ENCODE measurements around the gene COLEC11. TPM values are rescaled to one million over a fixed set of nuclear protein-coding genes. Genes with fewer than 3 reads are reported as not detected.
"Not testable (repeated sequence)": the region's sequence is repeated elsewhere in the genome, so short reads cannot be mapped to it uniquely, and the experiment has no call there.

Gene COLEC11
- total RNA-seq, 1 experiment from 2014 or later, result 0.39 TPM

DNA sequence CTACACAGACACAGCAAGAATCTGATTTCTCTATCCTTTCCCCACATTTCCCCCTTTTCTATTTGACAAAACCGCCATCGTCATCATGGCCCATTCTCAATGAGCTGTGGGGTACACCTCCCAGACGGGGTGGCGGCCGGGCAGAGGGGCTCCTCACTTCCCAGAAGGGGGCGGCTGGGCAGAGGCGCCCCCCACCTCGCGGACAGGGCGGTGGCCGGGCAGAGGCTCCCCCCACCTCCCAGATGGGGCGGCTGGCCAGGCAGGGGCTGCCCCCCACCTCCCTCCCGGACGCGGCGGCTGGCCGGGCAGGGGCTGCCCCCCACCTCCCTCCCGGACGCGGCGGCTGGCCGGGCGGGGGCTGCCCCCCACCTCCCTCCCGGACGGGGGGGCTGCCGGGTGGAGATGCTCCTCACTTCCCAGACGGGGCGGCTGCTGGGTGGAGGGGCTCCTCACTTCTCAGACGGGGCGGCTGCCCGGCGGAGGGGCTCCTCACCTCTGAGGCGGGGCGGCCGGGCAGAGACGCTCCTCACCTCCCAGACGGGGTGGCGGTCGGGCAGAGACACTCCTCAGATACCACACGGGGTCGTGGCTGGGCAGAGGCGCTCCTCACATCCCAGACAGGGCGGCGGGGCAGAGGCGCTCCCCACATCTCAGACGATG lies 20.8 kb downstream of the COLEC11 start:
- not testable (repeated sequence) for H3K18ac ChIP-seq (ENCODE audit: insufficient read length, low read depth, low read length); H2AK5ac ChIP-seq (ENCODE audit: insufficient read length, low read length); H3K23me2 ChIP-seq (ENCODE audit: insufficient read length, low read depth, low read length, poor library complexity, severe bottlenecking); H2BK20ac ChIP-seq (ENCODE audit: low read depth, low read length, poor library complexity, severe bottlenecking); H3K4me2 ChIP-seq (ENCODE audit: insufficient read depth, insufficient read length, low read length); H3K23ac ChIP-seq (ENCODE audit: insufficient read length, low read depth, low read length); H4K8ac ChIP-seq (replicated peaks; ENCODE audit: insufficient read length, low read depth, low read length); H3K9ac ChIP-seq (ENCODE audit: extremely low read depth, insufficient read length, low read length); H3K4me1 ChIP-seq (ENCODE audit: insufficient read depth, low read length); H3K9me3 ChIP-seq (ENCODE audit: control insufficient read depth, low read depth, low read length); H3K27ac Mint-ChIP-seq; H2AFZ ChIP-seq (ENCODE audit: low read length); DNase-seq; H3T11ph ChIP-seq (ENCODE audit: low read length); H3K56ac ChIP-seq (ENCODE audit: insufficient read length, low read depth, low read length); H2BK15ac ChIP-seq (ENCODE audit: low read depth, low read length); H3K27ac ChIP-seq (ENCODE audit: insufficient read length, low read depth, low read length); H3K4ac ChIP-seq (ENCODE audit: low read depth, low read length); H3K4me3 Mint-ChIP-seq; H4K91ac ChIP-seq (ENCODE audit: insufficient read length, low read depth, low read length); H3K27me3 ChIP-seq (ENCODE audit: insufficient read depth, low read length); H2BK120ac ChIP-seq (ENCODE audit: low read depth, low read length, poor library complexity, severe bottlenecking); H4K5ac ChIP-seq (ENCODE audit: insufficient read length, low read depth, low read length); H2BK12ac ChIP-seq (ENCODE audit: insufficient read length, low read depth, low read length); H3K79me1 ChIP-seq (ENCODE audit: insufficient read depth, low read depth, low read length, poor library complexity, severe bottlenecking); H4K20me1 ChIP-seq (ENCODE audit: control insufficient read depth, insufficient read depth, insufficient read length); H2BK5ac ChIP-seq (ENCODE audit: insufficient read length, low read length); H3K14ac ChIP-seq (ENCODE audit: insufficient read depth, low read length); H3K27me3 Mint-ChIP-seq (ENCODE audit: low read depth); H3K79me2 ChIP-seq (ENCODE audit: insufficient read depth, low read length)
- peaks cover 0 to 24% (median 11%) of the 10 kb centered on the region in 3 experiments; a peak in 6 of 7 replicates for H3K36me3 Mint-ChIP-seq (ENCODE audit: insufficient read depth in 1 of 3, low read depth in 3 of 3)
- no CpG with 5 or more reads among the region's 46 CpGs for WGBS (ENCODE audit: extremely low coverage, insufficient read length, low lambda C conversion rate)
- peaks cover 9 to 14% of the 10 kb centered on the region in 2 experiments; a peak in 3 of 4 replicates for H3K4me1 Mint-ChIP-seq
- peaks cover 26 to 29% of the 10 kb centered on the region in 2 experiments for H3K9me3 Mint-ChIP-seq

DNA sequence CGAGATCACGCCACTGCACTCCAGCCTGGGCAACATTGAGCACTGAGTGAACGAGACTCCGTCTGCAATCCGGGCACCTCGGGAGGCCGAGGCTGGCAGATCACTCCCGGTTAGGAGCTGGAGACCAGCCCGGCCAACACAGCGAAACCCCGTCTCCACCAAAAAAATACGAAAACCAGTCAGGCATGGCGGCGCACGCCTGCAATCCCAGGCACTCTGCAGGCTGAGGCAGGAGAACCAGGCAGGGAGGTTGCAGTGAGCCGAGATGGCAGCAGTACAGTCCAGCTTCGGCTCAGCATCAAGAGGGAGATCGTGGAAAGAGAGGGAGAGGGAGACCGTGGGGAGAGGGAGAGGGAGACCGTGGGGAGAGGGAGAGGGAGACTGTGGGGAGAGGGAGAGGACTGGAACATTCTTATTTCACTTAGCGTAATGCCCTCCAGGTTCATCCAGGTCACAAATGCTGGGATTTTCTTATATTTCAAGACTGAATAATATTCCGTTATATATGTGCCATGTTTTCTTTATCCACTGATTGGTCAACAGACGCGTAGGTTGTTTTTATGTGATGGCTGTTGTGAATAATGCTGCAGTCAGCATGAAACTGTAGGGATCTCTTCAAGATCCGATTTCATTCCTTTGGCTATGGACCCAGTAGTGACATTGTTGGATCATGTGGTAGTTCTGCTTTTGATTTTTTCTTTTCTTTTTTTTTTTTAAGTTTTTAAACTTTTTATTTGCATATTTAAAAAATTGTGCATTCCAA lies 21.7 kb downstream of the COLEC11 start:
- not testable (repeated sequence) for H3K27me3 Mint-ChIP-seq (ENCODE audit: low read depth); H3K4me1 ChIP-seq (ENCODE audit: insufficient read depth, low read length); H3K4ac ChIP-seq (ENCODE audit: low read depth, low read length); H3K4me2 ChIP-seq (ENCODE audit: insufficient read depth, insufficient read length, low read length); H2BK15ac ChIP-seq (ENCODE audit: low read depth, low read length); H3K4me3 Mint-ChIP-seq; H3K4me1 Mint-ChIP-seq; H3K14ac ChIP-seq (ENCODE audit: insufficient read depth, low read length); H2BK12ac ChIP-seq (ENCODE audit: insufficient read length, low read depth, low read length); H3K27ac ChIP-seq (ENCODE audit: insufficient read length, low read depth, low read length); H3K56ac ChIP-seq (ENCODE audit: insufficient read length, low read depth, low read length); H3K27ac Mint-ChIP-seq; H3K79me1 ChIP-seq (ENCODE audit: insufficient read depth, low read depth, low read length, poor library complexity, severe bottlenecking); H3T11ph ChIP-seq (ENCODE audit: low read length); H2BK120ac ChIP-seq (ENCODE audit: low read depth, low read length, poor library complexity, severe bottlenecking); H3K23me2 ChIP-seq (ENCODE audit: insufficient read length, low read depth, low read length, poor library complexity, severe bottlenecking); H4K20me1 ChIP-seq (ENCODE audit: control insufficient read depth, insufficient read depth, insufficient read length); H3K9ac ChIP-seq (ENCODE audit: extremely low read depth, insufficient read length, low read length); H2AK5ac ChIP-seq (ENCODE audit: insufficient read length, low read length); H2BK20ac ChIP-seq (ENCODE audit: low read depth, low read length, poor library complexity, severe bottlenecking); H2AFZ ChIP-seq (ENCODE audit: low read length); H4K91ac ChIP-seq (ENCODE audit: insufficient read length, low read depth, low read length); H3K18ac ChIP-seq (ENCODE audit: insufficient read length, low read depth, low read length); H3K79me2 ChIP-seq (ENCODE audit: insufficient read depth, low read length); H3K9me3 ChIP-seq (ENCODE audit: control insufficient read depth, low read depth, low read length); H4K5ac ChIP-seq (ENCODE audit: insufficient read length, low read depth, low read length); H2BK5ac ChIP-seq (ENCODE audit: insufficient read length, low read length); H3K23ac ChIP-seq (ENCODE audit: insufficient read length, low read depth, low read length); DNase-seq; H3K27me3 ChIP-seq (ENCODE audit: insufficient read depth, low read length); H4K8ac ChIP-seq (replicated peaks; ENCODE audit: insufficient read length, low read depth, low read length)
- H3K36me3 Mint-ChIP-seq (ENCODE audit: insufficient read depth in 1 of 3, low read depth in 3 of 3), result peaks cover 0 to 24% (median 11%) of the 10 kb centered on the region in 3 experiments; a peak in 6 of 7 replicates
- no CpG with 5 or more reads among the region's 25 CpGs for WGBS (ENCODE audit: extremely low coverage, insufficient read length, low lambda C conversion rate)
- H3K9me3 Mint-ChIP-seq, result peaks cover 32 to 35% of the 10 kb centered on the region in 2 experiments

All from H9 (cell line).